ENCODE measurements around the gene ZCCHC3. TPM values are rescaled to one million over a fixed set of nuclear protein-coding genes. Genes with fewer than 3 reads are reported as not detected.

ZCCHC3 gene
- total and polyA plus RNA-seq, 2 experiments from 2014 or later, result 26.5 to 66.3 TPM

DNA sequence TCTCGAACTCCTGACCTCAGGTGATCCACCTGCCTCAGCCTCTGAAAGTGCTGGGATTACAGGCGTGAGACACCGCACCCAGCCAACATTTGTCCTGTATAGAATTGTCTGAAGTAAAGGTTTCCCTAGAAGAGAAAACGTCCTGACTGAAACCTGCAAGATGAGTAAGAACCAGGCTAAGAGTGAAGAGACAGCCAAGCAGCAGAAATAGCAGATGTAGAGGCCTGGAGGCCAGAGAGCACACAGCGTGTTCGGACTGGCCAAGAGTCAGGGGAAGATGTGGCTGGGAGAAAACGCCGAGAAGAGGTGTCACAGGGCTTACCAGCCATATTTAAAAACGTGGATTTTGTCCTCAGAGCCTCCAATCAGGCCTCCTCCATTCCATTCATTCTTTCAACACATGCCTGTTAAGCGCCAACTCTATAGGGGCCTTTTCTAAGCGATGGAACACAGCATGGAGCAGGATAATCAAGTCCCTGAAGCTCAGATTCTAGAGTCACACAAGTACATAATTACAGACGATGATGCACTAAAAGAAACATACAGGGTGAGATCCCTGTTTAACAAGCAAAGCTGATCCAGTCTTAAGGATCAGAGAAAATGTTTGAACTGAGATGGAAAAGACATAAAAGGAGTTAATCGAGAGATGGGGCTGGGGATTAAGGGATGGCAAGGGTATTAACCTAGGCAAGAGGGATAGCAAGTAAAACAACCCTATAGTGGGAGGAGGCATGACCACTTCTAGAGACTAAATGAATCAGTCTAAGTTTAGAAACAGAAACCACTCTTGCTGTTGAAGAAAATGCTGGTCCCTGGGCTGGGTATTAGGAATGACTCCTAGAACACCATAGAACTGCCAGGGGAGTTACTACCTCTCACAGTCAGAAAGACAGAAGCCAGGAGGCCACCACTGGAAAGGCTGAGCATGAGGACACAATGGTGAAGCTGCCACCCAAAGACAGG, 4.8 kb downstream of the ZCCHC3 start:
- Mint-ChIP-seq H3K27me3 (ENCODE audit: insufficient read depth, low read depth, poor library complexity) (peaks cover 23% of the 10 kb centered on the region), H3K27ac (peak overlapping the region; percentile 98), H3K36me3 (ENCODE audit: low read depth) (peaks cover 46% of the 10 kb centered on the region), H3K9me3 (peaks cover 2% of the 10 kb centered on the region), H3K4me1 (peaks cover 36% of the 10 kb centered on the region), H3K4me3 (peak overlapping the region; percentile 10; the same call in 2 of the 3 replicates)
- TF ChIP-seq, protein P1, sequence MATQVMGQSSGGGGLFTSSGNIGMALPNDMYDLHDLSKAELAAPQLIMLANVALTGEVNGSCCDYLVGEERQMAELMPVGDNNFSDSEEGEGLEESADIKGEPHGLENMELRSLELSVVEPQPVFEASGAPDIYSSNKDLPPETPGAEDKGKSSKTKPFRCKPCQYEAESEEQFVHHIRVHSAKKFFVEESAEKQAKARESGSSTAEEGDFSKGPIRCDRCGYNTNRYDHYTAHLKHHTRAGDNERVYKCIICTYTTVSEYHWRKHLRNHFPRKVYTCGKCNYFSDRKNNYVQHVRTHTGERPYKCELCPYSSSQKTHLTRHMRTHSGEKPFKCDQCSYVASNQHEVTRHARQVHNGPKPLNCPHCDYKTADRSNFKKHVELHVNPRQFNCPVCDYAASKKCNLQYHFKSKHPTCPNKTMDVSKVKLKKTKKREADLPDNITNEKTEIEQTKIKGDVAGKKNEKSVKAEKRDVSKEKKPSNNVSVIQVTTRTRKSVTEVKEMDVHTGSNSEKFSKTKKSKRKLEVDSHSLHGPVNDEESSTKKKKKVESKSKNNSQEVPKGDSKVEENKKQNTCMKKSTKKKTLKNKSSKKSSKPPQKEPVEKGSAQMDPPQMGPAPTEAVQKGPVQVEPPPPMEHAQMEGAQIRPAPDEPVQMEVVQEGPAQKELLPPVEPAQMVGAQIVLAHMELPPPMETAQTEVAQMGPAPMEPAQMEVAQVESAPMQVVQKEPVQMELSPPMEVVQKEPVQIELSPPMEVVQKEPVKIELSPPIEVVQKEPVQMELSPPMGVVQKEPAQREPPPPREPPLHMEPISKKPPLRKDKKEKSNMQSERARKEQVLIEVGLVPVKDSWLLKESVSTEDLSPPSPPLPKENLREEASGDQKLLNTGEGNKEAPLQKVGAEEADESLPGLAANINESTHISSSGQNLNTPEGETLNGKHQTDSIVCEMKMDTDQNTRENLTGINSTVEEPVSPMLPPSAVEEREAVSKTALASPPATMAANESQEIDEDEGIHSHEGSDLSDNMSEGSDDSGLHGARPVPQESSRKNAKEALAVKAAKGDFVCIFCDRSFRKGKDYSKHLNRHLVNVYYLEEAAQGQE (IDR thresholded peaks at IDR 0.05; ENCODE audit: unreplicated experiment), result no peak
- TF ChIP-seq EZH2 (IDR thresholded peaks at IDR 0.05; ENCODE audit: low read depth, unreplicated experiment) (no peak), POLR2AphosphoS5 (IDR thresholded peaks at IDR 0.05; ENCODE audit: low read depth) (no peak), ZNF331 (CRISPR knock-in tag; IDR thresholded peaks at IDR 0.05; ENCODE audit: low read depth) (no peak), CREB1 (CRISPR knock-in tag; IDR thresholded peaks at IDR 0.05; ENCODE audit: low read depth) (no peak), STAT1 (IDR thresholded peaks at IDR 0.05; ENCODE audit: unreplicated experiment) (no peak)
- TF ChIP-seq, protein P2, sequence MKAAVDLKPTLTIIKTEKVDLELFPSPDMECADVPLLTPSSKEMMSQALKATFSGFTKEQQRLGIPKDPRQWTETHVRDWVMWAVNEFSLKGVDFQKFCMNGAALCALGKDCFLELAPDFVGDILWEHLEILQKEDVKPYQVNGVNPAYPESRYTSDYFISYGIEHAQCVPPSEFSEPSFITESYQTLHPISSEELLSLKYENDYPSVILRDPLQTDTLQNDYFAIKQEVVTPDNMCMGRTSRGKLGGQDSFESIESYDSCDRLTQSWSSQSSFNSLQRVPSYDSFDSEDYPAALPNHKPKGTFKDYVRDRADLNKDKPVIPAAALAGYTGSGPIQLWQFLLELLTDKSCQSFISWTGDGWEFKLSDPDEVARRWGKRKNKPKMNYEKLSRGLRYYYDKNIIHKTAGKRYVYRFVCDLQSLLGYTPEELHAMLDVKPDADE (IDR thresholded peaks at IDR 0.05), result no peak
- peak overlapping the region; percentile 97 for H3K4me3 ChIP-seq
- H3K36me3 ChIP-seq (ENCODE audit: insufficient read depth), result no peaks in the 10 kb centered on the region
- H3K79me2 ChIP-seq (replicated peaks; ENCODE audit: insufficient read depth), result peaks cover 31% of the 10 kb centered on the region
- peak overlapping the region; percentile 98 for H3K27ac ChIP-seq (ENCODE audit: low read depth)
- peak overlapping the region; percentile 81 for H3K4me2 ChIP-seq
- H4K20me1 ChIP-seq (replicated peaks; ENCODE audit: insufficient read depth), result peaks cover 5% of the 10 kb centered on the region; the same call in 1 of the 2 replicates
- H2AFZ ChIP-seq, result no peak overlapping the region
- no peak for ATAC-seq
- DNase-seq (ENCODE audit: low spot score), result peak; percentile 50
- peaks cover 30% of the 10 kb centered on the region for H3K4me1 ChIP-seq (ENCODE audit: insufficient read depth)
- H3F3A ChIP-seq (replicated peaks; ENCODE audit: low read depth), result peaks cover 23% of the 10 kb centered on the region; the same call in 1 of the 2 replicates
- H3K27me3 ChIP-seq (ENCODE audit: insufficient read depth), result no peaks in the 10 kb centered on the region
- H3K9me2 ChIP-seq (ENCODE audit: insufficient read depth), result 0 out of 2 replicates have a peak, but pooled peaks cover 3% of the 10 kb centered on the region

DNA sequence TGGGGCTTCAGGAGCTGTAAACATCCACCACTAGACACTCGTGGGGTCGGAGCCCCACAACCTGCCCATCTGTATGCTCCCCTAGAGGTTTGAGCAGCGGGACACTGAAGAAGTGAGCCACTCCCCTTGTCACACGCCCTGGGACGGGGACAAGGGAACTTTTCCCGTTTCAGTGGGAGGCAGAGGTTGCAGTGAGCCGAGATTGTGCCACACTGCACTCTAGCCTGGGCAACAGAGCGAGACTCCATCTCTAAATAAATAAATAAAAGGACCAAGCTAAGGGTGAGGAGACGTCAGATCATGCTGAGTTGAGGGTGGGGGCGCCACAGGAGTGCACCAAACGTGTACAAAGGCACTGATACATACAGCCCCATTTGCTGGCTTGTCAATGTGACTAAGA, 8.4 kb downstream of the ZCCHC3 start:
- ATAC-seq (no peak), DNase-seq (ENCODE audit: low spot score) (no peak)
- Histone ChIP-seq H3K4me2 (no peak overlapping the region), H3K27ac (ENCODE audit: low read depth) (no peak overlapping the region), H3K79me2 (replicated peaks; ENCODE audit: insufficient read depth) (peaks cover 5% of the 10 kb centered on the region), H3K4me3 (no peak overlapping the region), H3K4me1 (ENCODE audit: insufficient read depth) (peaks cover 35% of the 10 kb centered on the region), H4K20me1 (replicated peaks; ENCODE audit: insufficient read depth) (no peaks in the 10 kb centered on the region), H3K27me3 (ENCODE audit: insufficient read depth) (no peaks in the 10 kb centered on the region), H3K9me2 (ENCODE audit: insufficient read depth) (0 out of 2 replicates have a peak, but pooled peaks cover 3% of the 10 kb centered on the region), H2AFZ (no peak overlapping the region), H3K36me3 (ENCODE audit: insufficient read depth) (no peaks in the 10 kb centered on the region), H3F3A (replicated peaks; ENCODE audit: low read depth) (peaks cover 20% of the 10 kb centered on the region)
- Mint-ChIP-seq H3K4me1 (peaks cover 46% of the 10 kb centered on the region), H3K36me3 (ENCODE audit: low read depth) (peaks cover 18% of the 10 kb centered on the region; the same call in 2 of the 3 replicates), H3K4me3 (no peak overlapping the region), H3K27ac (no peak overlapping the region), H3K9me3 (no peaks in the 10 kb centered on the region; the same call in 2 of the 3 replicates), H3K27me3 (ENCODE audit: insufficient read depth, low read depth, poor library complexity) (peaks cover 15% of the 10 kb centered on the region)
- TF ChIP-seq NANOG (IDR thresholded peaks at IDR 0.05; ENCODE audit: borderline replicate concordance) (no peak), JUNB (IDR thresholded peaks at IDR 0.05; ENCODE audit: unreplicated experiment) (no peak), ZNF114 (CRISPR knock-in tag; IDR thresholded peaks at IDR 0.05) (no peak), EZH2 (IDR thresholded peaks at IDR 0.05; ENCODE audit: low read depth, unreplicated experiment) (no peak), ZNF331 (CRISPR knock-in tag; IDR thresholded peaks at IDR 0.05; ENCODE audit: low read depth) (no peak), STAT1 (IDR thresholded peaks at IDR 0.05; ENCODE audit: unreplicated experiment) (no peak)

Measured in GM23338 (cell line).